ENCODE data around the gene NR1H4. TPM values are rescaled to one million over a fixed set of nuclear protein-coding genes. Genes with fewer than 3 reads are reported as not detected.

The NR1H4 gene
- total and polyA plus RNA-seq, 2 donors from 2014 or later: 42.2 to 62.6 TPM

GRCh38 chr12:100520048-100520769, 46.5 kb downstream of the NR1H4 start:
- no peak for FAIRE-seq
- TF ChIP-seq CTCF (IDR thresholded peaks at IDR 0.05; ENCODE audit: borderline replicate concordance, extremely low read depth, insufficient read depth): no peak
- Histone ChIP-seq H3K4me1 (ENCODE audit: control insufficient read depth in 2 of 3, insufficient read depth in 2 of 3, low read depth in 1 of 3, low read length in 3 of 3) (peaks cover 0 to 4% (median 0%) of the 10 kb centered on the region in 3 donors), H3K4me3 (ENCODE audit: low read length in 3 of 3) (no peak overlapping the region), H3K27ac (ENCODE audit: low read depth in 2 of 2, low read length in 2 of 2) (no peak overlapping the region), H3K9ac (ENCODE audit: low read length in 3 of 3) (no peak overlapping the region), H3K27me3 (ENCODE audit: control insufficient read depth, insufficient read depth, low read length) (no peaks in the 10 kb centered on the region), H3K9me3 (ENCODE audit: control insufficient read depth in 2 of 3, insufficient read depth in 1 of 3, low read length in 3 of 3) (no peaks in the 10 kb centered on the region), H3K36me3 (ENCODE audit: control insufficient read depth in 2 of 3, insufficient read depth in 3 of 3, low read length in 3 of 3) (peaks cover 0 to 3% (median 0%) of the 10 kb centered on the region in 3 donors)
- intact Hi-C loops (cut with DNase I): no loop called here
- no peak for DNase-seq

GRCh38 chr12:100521958-100522357, 48.3 kb downstream of the NR1H4 start:
- no peak for TF ChIP-seq CTCF (IDR thresholded peaks at IDR 0.05; ENCODE audit: borderline replicate concordance, extremely low read depth, insufficient read depth)
- H3K36me3 ChIP-seq (ENCODE audit: control insufficient read depth in 2 of 3, insufficient read depth in 3 of 3, low read length in 3 of 3): peaks cover 0 to 4% (median 0%) of the 10 kb centered on the region in 3 donors
- peaks cover 0 to 4% (median 0%) of the 10 kb centered on the region in 3 donors for H3K4me1 ChIP-seq (ENCODE audit: control insufficient read depth in 2 of 3, insufficient read depth in 2 of 3, low read depth in 1 of 3, low read length in 3 of 3)
- no peaks in the 10 kb centered on the region for H3K9me3 ChIP-seq (ENCODE audit: control insufficient read depth in 2 of 3, insufficient read depth in 1 of 3, low read length in 3 of 3)
- intact Hi-C loops (cut with DNase I): no loop called here
- DNase-seq (no peak), FAIRE-seq (no peak)
- H3K9ac ChIP-seq (ENCODE audit: low read length in 3 of 3): no peak overlapping the region
- no peak overlapping the region for H3K27ac ChIP-seq (ENCODE audit: low read depth in 2 of 2, low read length in 2 of 2)
- no peak overlapping the region for H3K4me3 ChIP-seq (ENCODE audit: low read length in 3 of 3)
- no peaks in the 10 kb centered on the region for H3K27me3 ChIP-seq (ENCODE audit: control insufficient read depth, insufficient read depth, low read length)

- no peak overlapping the region for H3K9ac ChIP-seq (ENCODE audit: low read length in 3 of 3)
- peaks cover 0 to 7% (median 2%) of the 10 kb centered on the region in 3 donors for H3K4me1 ChIP-seq (ENCODE audit: control insufficient read depth in 2 of 3, insufficient read depth in 2 of 3, low read depth in 1 of 3, low read length in 3 of 3)
- H3K4me3 ChIP-seq (ENCODE audit: low read length in 3 of 3): no peak overlapping the region
- H3K27ac ChIP-seq (ENCODE audit: low read depth in 2 of 2, low read length in 2 of 2): no peak overlapping the region
- TF ChIP-seq CTCF (IDR thresholded peaks at IDR 0.05; ENCODE audit: borderline replicate concordance, extremely low read depth, insufficient read depth): no peak
- H3K9me3 ChIP-seq (ENCODE audit: control insufficient read depth in 2 of 3, insufficient read depth in 1 of 3, low read length in 3 of 3): no peaks in the 10 kb centered on the region
- peaks cover 0 to 2% (median 0%) of the 10 kb centered on the region in 3 donors for H3K36me3 ChIP-seq (ENCODE audit: control insufficient read depth in 2 of 3, insufficient read depth in 3 of 3, low read length in 3 of 3)
- intact Hi-C loops (cut with DNase I): no loop called here
- DNase-seq (no peak), FAIRE-seq (no peak)
- H3K27me3 ChIP-seq (ENCODE audit: control insufficient read depth, insufficient read depth, low read length): no peaks in the 10 kb centered on the region
Observed at GRCh38 chr12:100528034-100528433, 54.4 kb downstream of the NR1H4 start.
